Fibroblast of skin of right quadriceps (primary cell): ENCODE data around the gene PORCN.
A peak's percentile ranks its signal among the peaks of the same experiment; 100 is the strongest.
"Not testable (repeated sequence)": the region's sequence is repeated elsewhere in the genome, so short reads cannot be mapped to it uniquely, and the experiment has no call there.

Experiments used
- DNase-seq: peaks from one replicate; pipeline ENCODE4 v3.0.0-alpha.2; 2013

Gene PORCN

DNA sequence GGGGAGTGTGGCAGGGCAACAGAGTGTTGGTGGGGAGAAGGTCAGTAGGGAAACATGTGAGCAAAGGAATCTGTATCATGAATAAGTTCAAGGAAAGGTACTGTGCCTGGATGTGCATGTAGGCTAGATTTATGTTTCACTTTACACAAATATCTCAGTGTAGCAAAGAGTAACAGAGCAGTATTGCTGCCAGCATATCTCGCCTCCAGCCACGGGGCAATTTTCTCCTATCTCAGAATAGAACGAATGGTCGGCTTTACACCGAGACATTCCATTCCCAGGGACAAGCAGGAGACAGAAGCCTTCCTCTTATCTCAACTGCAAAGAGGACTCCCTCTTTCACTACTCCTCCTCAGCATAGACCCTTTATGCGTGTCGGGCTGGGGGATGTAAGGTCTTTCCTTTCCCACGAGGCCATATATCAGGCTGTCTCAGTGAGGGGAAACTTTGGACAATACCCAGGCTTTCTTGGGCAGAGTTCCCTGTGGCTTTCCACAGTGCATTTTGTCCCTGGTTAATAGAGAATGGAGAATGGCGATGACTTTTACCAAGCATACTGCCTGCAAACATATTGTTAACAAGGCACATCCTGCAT, 47.0 kb downstream of the PORCN start:
- DNase-seq, result not testable (repeated sequence)

DNA sequence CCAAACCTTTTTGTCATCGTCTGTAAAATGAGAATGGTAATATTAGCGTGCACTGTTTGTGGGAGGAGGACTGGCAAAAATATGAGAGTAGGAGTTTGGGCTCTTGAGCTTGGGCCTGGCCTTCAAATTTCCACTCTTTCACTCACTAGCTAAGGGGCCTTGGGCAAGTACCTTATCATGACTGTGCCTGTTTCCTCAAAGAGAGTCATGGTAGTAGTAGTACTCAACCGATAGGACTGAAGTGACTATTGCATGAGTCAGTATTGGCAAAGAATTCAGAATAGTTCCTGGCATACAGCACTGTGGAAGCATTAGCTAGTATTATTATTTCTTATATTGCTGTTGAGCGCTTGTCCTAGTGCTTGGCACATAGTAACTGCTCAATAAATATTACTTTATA, 49.5 kb downstream of the PORCN start:
- peak; percentile 62 for DNase-seq

DNA sequence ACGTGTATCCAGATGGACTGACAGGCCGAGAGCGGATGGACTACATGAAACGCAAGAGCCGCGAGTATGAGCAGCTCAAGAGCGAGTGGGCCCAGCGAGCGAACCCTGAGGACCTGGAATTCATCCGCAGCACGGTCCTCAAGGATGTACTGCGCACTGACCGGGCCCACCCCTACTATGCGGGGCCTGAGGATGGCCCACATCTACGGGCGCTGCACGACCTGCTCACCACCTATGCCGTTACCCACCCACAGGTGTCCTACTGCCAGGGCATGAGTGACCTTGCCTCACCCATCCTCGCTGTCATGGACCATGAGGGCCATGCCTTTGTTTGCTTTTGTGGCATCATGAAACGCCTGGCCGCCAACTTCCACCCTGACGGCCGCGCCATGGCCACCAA, 50.8 kb downstream of the PORCN start:
- no peak for DNase-seq

DNA sequence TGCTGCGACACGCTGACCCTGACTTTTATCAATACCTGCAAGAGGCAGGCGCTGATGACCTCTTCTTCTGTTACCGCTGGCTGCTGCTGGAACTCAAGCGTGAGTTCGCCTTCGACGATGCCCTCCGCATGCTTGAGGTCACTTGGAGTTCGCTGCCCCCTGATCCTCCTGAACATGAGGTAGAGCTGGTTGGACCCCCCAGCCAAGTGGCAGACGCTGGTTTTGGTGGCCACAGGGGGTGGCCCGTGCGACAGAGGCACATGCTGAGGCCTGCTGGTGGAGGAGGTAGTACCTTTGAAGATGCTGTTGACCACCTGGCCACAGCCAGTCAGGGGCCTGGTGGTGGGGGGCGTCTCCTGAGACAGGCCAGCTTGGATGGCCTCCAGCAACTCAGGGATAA, 51.3 kb downstream of the PORCN start:
- DNase-seq, result no peak

DNA sequence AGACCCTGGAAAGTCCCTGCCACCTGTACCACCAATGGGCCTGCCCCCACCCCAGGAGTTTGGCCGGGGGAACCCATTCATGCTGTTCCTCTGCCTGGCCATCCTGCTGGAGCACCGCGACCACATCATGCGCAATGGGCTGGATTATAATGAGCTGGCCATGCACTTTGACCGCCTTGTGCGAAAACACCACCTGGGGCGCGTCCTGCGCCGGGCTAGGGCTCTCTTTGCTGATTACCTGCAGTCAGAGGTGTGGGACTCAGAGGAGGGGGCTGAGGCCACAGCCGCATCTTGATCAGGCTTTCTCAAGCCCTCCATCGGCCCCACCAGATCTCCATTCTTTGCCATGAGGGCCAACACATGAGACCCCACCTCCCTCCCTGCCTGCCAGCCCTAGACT, 51.9 kb downstream of the PORCN start:
- DNase-seq, result no peak

DNA sequence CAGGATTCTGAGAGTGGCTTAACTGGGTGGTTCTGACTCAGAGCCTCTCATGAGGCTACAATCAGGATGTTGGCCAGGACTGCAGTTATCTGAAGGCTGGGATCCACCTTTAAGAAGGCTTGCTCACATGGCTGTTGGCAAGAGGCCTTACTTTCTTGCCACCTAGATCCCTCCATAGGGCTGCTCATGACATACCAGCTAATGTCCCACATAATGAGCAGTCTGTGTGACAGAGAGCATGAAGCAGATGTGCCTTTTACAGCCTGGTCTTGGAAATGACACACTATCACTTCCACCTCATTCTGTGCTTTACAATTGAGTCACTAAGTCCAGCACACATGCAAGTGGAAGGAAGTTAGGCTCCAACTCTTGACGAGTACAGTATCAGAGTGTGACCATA, 61.2 kb downstream of the PORCN start:
- no peak for DNase-seq
